HEK293 (cell line): Measurements from ENCODE around the gene DSCAM.

ENCODE experiments used
- CTCF ChIA-PET: fragments of 350-600 bp; formaldehyde crosslinking; extraction: SDS; loops from one replicate; lab custom pipeline; 2021; ENCODE audit warnings: antibody characterized with exemption; lab: Yijun Ruan, JAX
- POLR2A ChIA-PET: fragments of 300-600 bp; formaldehyde crosslinking; extraction: SDS; loops from one replicate; lab custom pipeline; 2020; ENCODE audit warnings: antibody characterized with exemption, inconsistent platforms; lab: Yijun Ruan, JAX
- H3K27ac ChIP-seq: fragments of 200-500 bp; sonication (Bioruptor generic); 2 replicates; pipeline ENCODE4 v1.5.1; 2014; ENCODE audit warnings: low read depth, low read length, control low read depth, inconsistent platforms; ENCODE audit errors: extremely low read depth
- H3K36me3 ChIP-seq, 2 experiments: fragments of 200-500 bp in 1 of 2; sonication (Bioruptor generic) in 1 of 2; 1 replicate in 1 of 2; 2 replicates in 1 of 2; pipeline ENCODE4 v1.5.1; 2014 to 2017; ENCODE audit warnings: inconsistent platforms in 2 of 2, low read length in 2 of 2; ENCODE audit not compliant: control insufficient read depth in 2 of 2, insufficient read depth in 1 of 2
- H3K4me1 ChIP-seq: fragments of 200-500 bp; sonication (Bioruptor generic); 2 replicates; pipeline ENCODE4 v1.5.1; 2014; ENCODE audit warnings: mild to moderate bottlenecking, low read length, inconsistent platforms; ENCODE audit not compliant: control insufficient read depth, insufficient read depth
- H3K4me3 ChIP-seq: 2 replicates; pipeline ENCODE4 v1.5.1; 2011; ENCODE audit warnings: low read depth, mild to moderate bottlenecking, control low read depth, low read length, moderate library complexity
- H3K9me3 ChIP-seq: fragments of 200-500 bp; sonication (Bioruptor generic); 2 replicates; pipeline ENCODE4 v1.5.1; 2014; ENCODE audit warnings: low read depth, low read length, inconsistent platforms; ENCODE audit not compliant: control insufficient read depth, insufficient read depth
- GLI2 ChIP-seq: fragments of 450-650 bp; formaldehyde crosslinking; IDR thresholded peaks from 2 replicates; pipeline ENCODE4; 2017; ENCODE audit warnings: missing biosample characterization, missing genetic modification characterization, low read depth, borderline replicate concordance
- HIC1 ChIP-seq: fragments of 450-650 bp; formaldehyde crosslinking; IDR thresholded peaks from 2 replicates; pipeline ENCODE4 v1.5.1; 2016; ENCODE audit warnings: missing biosample characterization, missing genetic modification characterization
- HOXA7 ChIP-seq: sonication (generic); formaldehyde crosslinking; IDR thresholded peaks from 2 replicates; pipeline ENCODE4 v1.8.1; 2022; ENCODE audit warnings: missing genetic modification reagents, borderline replicate concordance
- HOXC10 ChIP-seq: sonication (generic); formaldehyde crosslinking; IDR thresholded peaks from 2 replicates; pipeline ENCODE4 v1.8.1; 2023; ENCODE audit warnings: mild to moderate bottlenecking, missing genetic modification reagents
- KLF16 ChIP-seq: fragments of 450-650 bp; formaldehyde crosslinking; IDR thresholded peaks from 2 replicates; pipeline ENCODE4 v1.5.1; 2017; ENCODE audit warnings: missing biosample characterization, missing genetic modification characterization
- TRIM28 ChIP-seq: IDR thresholded peaks from 2 replicates; pipeline ENCODE4 v1.6.1; 2011; ENCODE audit warnings: low read length, control low read depth, borderline replicate concordance
- ZFP69B ChIP-seq: fragments of 450-650 bp; formaldehyde crosslinking; IDR thresholded peaks from 2 replicates; pipeline ENCODE4 v1.5.1; 2016; ENCODE audit warnings: missing biosample characterization, missing genetic modification characterization
- ZNF138 ChIP-seq: fragments of 450-650 bp; formaldehyde crosslinking; IDR thresholded peaks from 2 replicates; pipeline ENCODE4 v1.5.1; 2016; ENCODE audit warnings: missing biosample characterization, missing genetic modification characterization, borderline replicate concordance
- ZNF146 ChIP-seq: fragments of 450-650 bp; formaldehyde crosslinking; IDR thresholded peaks from 2 replicates; pipeline ENCODE4 v1.5.1; 2016; ENCODE audit warnings: missing biosample characterization, missing genetic modification characterization
- ZNF169 ChIP-seq: fragments of 450-650 bp; formaldehyde crosslinking; IDR thresholded peaks from 2 replicates; pipeline ENCODE4 v1.5.1; 2016; ENCODE audit warnings: missing biosample characterization, missing genetic modification characterization
- ZNF175 ChIP-seq: fragments of 450-650 bp; formaldehyde crosslinking; IDR thresholded peaks from 2 replicates; pipeline ENCODE4 v1.5.1; 2016; ENCODE audit warnings: missing biosample characterization, missing genetic modification characterization
- ZNF184 ChIP-seq: fragments of 450-650 bp; IDR thresholded peaks from 2 replicates; pipeline ENCODE4 v1.5.1; 2018; ENCODE audit warnings: missing biosample characterization, mild to moderate bottlenecking, missing genetic modification characterization
- ZNF211 ChIP-seq: fragments of 450-650 bp; formaldehyde crosslinking; IDR thresholded peaks from 2 replicates; pipeline ENCODE4 v1.5.1; 2016; ENCODE audit warnings: low read depth, missing biosample characterization, missing genetic modification characterization
- ZNF239 ChIP-seq: fragments of 450-650 bp; formaldehyde crosslinking; IDR thresholded peaks from 2 replicates; pipeline ENCODE4 v1.5.1; 2016; ENCODE audit warnings: missing biosample characterization, missing genetic modification characterization
- ZNF274 ChIP-seq, 2 experiments: fragments of 200-500 bp in 1 of 2; fragments of 450-650 bp in 1 of 2; sonication (Bioruptor generic) in 1 of 2; formaldehyde crosslinking in 1 of 2; IDR thresholded peaks; 2 replicates each; pipeline versions ENCODE4 v1.5.1 to v1.6.1; 2014 to 2016; ENCODE audit warnings: borderline replicate concordance in 1 of 2, inconsistent platforms in 1 of 2, low read length in 1 of 2, missing biosample characterization in 1 of 2, missing genetic modification characterization in 1 of 2
- ZNF350 ChIP-seq: fragments of 450-650 bp; formaldehyde crosslinking; IDR thresholded peaks from 2 replicates; pipeline ENCODE4 v1.5.0; 2017; ENCODE audit warnings: missing biosample characterization, mild to moderate bottlenecking, missing genetic modification characterization
- ZNF394 ChIP-seq: fragments of 450-650 bp; formaldehyde crosslinking; IDR thresholded peaks from 2 replicates; pipeline ENCODE4 v1.5.1; 2016; ENCODE audit warnings: missing biosample characterization, missing genetic modification characterization, mild to moderate bottlenecking, moderate library complexity, borderline replicate concordance
- ZNF416 ChIP-seq: fragments of 450-650 bp; formaldehyde crosslinking; IDR thresholded peaks from 2 replicates; pipeline ENCODE4 v1.5.1; 2016; ENCODE audit warnings: missing biosample characterization, missing genetic modification characterization
- ZNF449 ChIP-seq: fragments of 450-650 bp; formaldehyde crosslinking; IDR thresholded peaks from 2 replicates; pipeline ENCODE4 v1.5.1; 2017; ENCODE audit warnings: missing biosample characterization, mild to moderate bottlenecking, missing genetic modification characterization, moderate library complexity
- ZNF48 ChIP-seq: fragments of 450-650 bp; formaldehyde crosslinking; IDR thresholded peaks from 2 replicates; pipeline ENCODE4 v1.5.1; 2016; ENCODE audit warnings: missing biosample characterization, missing genetic modification characterization
- ZNF488 ChIP-seq: fragments of 450-650 bp; formaldehyde crosslinking; IDR thresholded peaks from 2 replicates; pipeline ENCODE4 v1.5.1; 2016; ENCODE audit warnings: missing biosample characterization, missing genetic modification characterization
- ZNF544 ChIP-seq: fragments of 450-650 bp; formaldehyde crosslinking; IDR thresholded peaks from 2 replicates; pipeline ENCODE4 v1.5.0; 2017; ENCODE audit warnings: missing biosample characterization, missing genetic modification characterization
- ZNF558 ChIP-seq: fragments of 450-650 bp; formaldehyde crosslinking; IDR thresholded peaks from 2 replicates; pipeline ENCODE4 v1.5.1; 2016; ENCODE audit warnings: missing biosample characterization, missing genetic modification characterization
- ZNF621 ChIP-seq: fragments of 450-650 bp; formaldehyde crosslinking; IDR thresholded peaks from 2 replicates; pipeline ENCODE4 v1.5.1; 2017; ENCODE audit warnings: missing biosample characterization, missing genetic modification characterization
- ZNF658 ChIP-seq: fragments of 450-650 bp; formaldehyde crosslinking; IDR thresholded peaks from 2 replicates; pipeline ENCODE4; 2016; ENCODE audit warnings: missing biosample characterization, missing genetic modification characterization
- ZNF777 ChIP-seq: fragments of 450-650 bp; formaldehyde crosslinking; IDR thresholded peaks from 2 replicates; pipeline ENCODE4 v1.5.1; 2017; ENCODE audit warnings: missing biosample characterization, missing genetic modification characterization, borderline replicate concordance
- ZNF837 ChIP-seq: fragments of 450-650 bp; formaldehyde crosslinking; IDR thresholded peaks from 2 replicates; pipeline ENCODE4 v1.5.1; 2016; ENCODE audit warnings: missing biosample characterization, missing genetic modification characterization
- ZSCAN30 ChIP-seq: fragments of 450-650 bp; IDR thresholded peaks from 2 replicates; pipeline ENCODE4 v1.5.1; 2018; ENCODE audit warnings: missing biosample characterization, mild to moderate bottlenecking, missing genetic modification characterization, moderate library complexity

Gene DSCAM

GRCh38 chr21:40016667-40017066, 830.3 kb downstream of the DSCAM start:
- Histone ChIP-seq H3K9me3 (no peaks in the 10 kb centered on the region), H3K4me1 (no peaks in the 10 kb centered on the region), H3K27ac (no peak overlapping the region), H3K4me3 (no peak overlapping the region), H3K36me3 (no peaks in the 10 kb centered on the region)
- POLR2A ChIA-PET, result no interaction called here
- CTCF ChIA-PET, result interaction anchor here (0.6 kb wide), 1 partner anchor 154 kb away, joined by 3 read pairs; no protein-coding TSS in a partner anchor
- TF ChIP-seq ZNF169 (tag by site-specific recombination) (no peak), ZSCAN30 (tag by site-specific recombination) (no peak), GLI2 (tag by site-specific recombination) (no peak), ZFP69B (tag by site-specific recombination) (no peak), TRIM28 (no peak), ZNF184 (tag by site-specific recombination) (no peak), ZNF488 (tag by site-specific recombination) (no peak), ZNF416 (no peak), ZNF48 (tag by site-specific recombination) (no peak), ZNF777 (tag by site-specific recombination) (no peak), ZNF146 (tag by site-specific recombination) (no peak), HOXA7 (CRISPR knock-in tag) (no peak)

- no peak overlapping the region for H3K4me3 ChIP-seq
- H3K27ac ChIP-seq, result no peak overlapping the region
- no peaks in the 10 kb centered on the region for H3K4me1 ChIP-seq
- TF ChIP-seq ZNF175 (tag by site-specific recombination), result no peak
- no peak for TF ChIP-seq ZNF837 (tag by site-specific recombination)
- TF ChIP-seq ZNF350 (tag by site-specific recombination), result no peak
- no peak for TF ChIP-seq KLF16 (tag by site-specific recombination)
- TF ChIP-seq ZNF274 (IDR thresholded peaks at IDR 0.05; ENCODE audit: low read length), result no peak
- no peak for TF ChIP-seq ZNF274 (tag by site-specific recombination; IDR thresholded peaks at IDR 0.05; ENCODE audit: borderline replicate concordance)
- no peak for TF ChIP-seq HIC1 (tag by site-specific recombination)
- no peak for TF ChIP-seq ZNF558
- no peak for TF ChIP-seq ZNF239
- no peak for TF ChIP-seq HOXC10 (CRISPR knock-in tag)
- ChIA-PET POLR2A (no interaction called here), CTCF (no interaction called here)
- no peaks in the 10 kb centered on the region for H3K9me3 ChIP-seq
- H3K36me3 ChIP-seq, result no peaks in the 10 kb centered on the region
Observed at GRCh38 chr21:40016234-40016633, 830.7 kb downstream of the DSCAM start.

GRCh38 chr21:40015818-40016217, 831.1 kb downstream of the DSCAM start:
- H3K4me1 ChIP-seq, result no peaks in the 10 kb centered on the region
- TF ChIP-seq ZNF394 (tag by site-specific recombination) (no peak), ZNF621 (no peak), ZNF211 (tag by site-specific recombination) (no peak), ZNF544 (tag by site-specific recombination) (no peak), ZNF138 (tag by site-specific recombination) (no peak), ZNF658 (tag by site-specific recombination) (no peak), ZSCAN30 (tag by site-specific recombination) (no peak), ZNF449 (tag by site-specific recombination) (no peak)
- H3K4me3 ChIP-seq, result no peak overlapping the region
- no peak overlapping the region for H3K27ac ChIP-seq
- POLR2A ChIA-PET, result no interaction called here
- no peaks in the 10 kb centered on the region for H3K36me3 ChIP-seq
- H3K9me3 ChIP-seq, result no peaks in the 10 kb centered on the region
- CTCF ChIA-PET, result interaction anchor here (0.6 kb wide), 2 partner anchors 455 to 1633 kb away, joined by 3 to 6 read pairs; no protein-coding TSS in a partner anchor
